SW 1271 (cell line): Measurements from ENCODE around the gene KIAA0040.

Source experiments
- DNase-seq, 2 experiments: peaks; one replicate each; lab custom pipeline; 2025; lab: John Stamatoyannopoulos, UW

Gene KIAA0040

GRCh38 chr1:175192630-175193526, at the start of gene KIAA0040:
Gene KIAA0040 (minus strand): TSS chr1:175192776. CDS start chr1:175161013, 31,763 bp downstream.
- peak in 1 of 2 experiments; percentile 31 for DNase-seq

GRCh38 chr1:175237389-175237788, 44.8 kb upstream of the KIAA0040 start:
- no peak for DNase-seq

GRCh38 chr1:175234639-175235038, 42.1 kb upstream of the KIAA0040 start:
- DNase-seq = no peak

GRCh38 chr1:175232335-175232734, 39.8 kb upstream of the KIAA0040 start:
- no peak for DNase-seq

- no peak for DNase-seq
Measured at GRCh38 chr1:175225805-175226129, 33.2 kb upstream of the KIAA0040 start.

GRCh38 chr1:175222296-175222938, 29.8 kb upstream of the KIAA0040 start:
- no peak for DNase-seq

GRCh38 chr1:175221557-175222175, 29.1 kb upstream of the KIAA0040 start:
- no peak for DNase-seq

GRCh38 chr1:175220853-175221556, 28.4 kb upstream of the KIAA0040 start:
- DNase-seq = no peak

- DNase-seq = no peak
Measured at GRCh38 chr1:175219774-175220173, 27.2 kb upstream of the KIAA0040 start.

- no peak for DNase-seq
Measured at GRCh38 chr1:175218786-175219434, 26.3 kb upstream of the KIAA0040 start.

GRCh38 chr1:175217721-175218531, 25.4 kb upstream of the KIAA0040 start:
- DNase-seq = no peak

- DNase-seq = no peak
Measured at GRCh38 chr1:175216444-175216843, 23.9 kb upstream of the KIAA0040 start.

- no peak for DNase-seq
Measured at GRCh38 chr1:175211656-175212055, 19.1 kb upstream of the KIAA0040 start.

- DNase-seq = no peak
Measured at GRCh38 chr1:175210744-175211143, 18.2 kb upstream of the KIAA0040 start.

GRCh38 chr1:175209493-175209921, 16.9 kb upstream of the KIAA0040 start:
- no peak for DNase-seq

- no peak for DNase-seq
Measured at GRCh38 chr1:175208773-175209492, 16.4 kb upstream of the KIAA0040 start.

GRCh38 chr1:175207971-175208370, 15.4 kb upstream of the KIAA0040 start:
- DNase-seq = no peak

GRCh38 chr1:175206687-175207086, 14.1 kb upstream of the KIAA0040 start:
- no peak for DNase-seq

GRCh38 chr1:175204330-175204729, 11.8 kb upstream of the KIAA0040 start:
- DNase-seq = no peak

- DNase-seq = no peak
Measured at GRCh38 chr1:175203570-175204068, 11.0 kb upstream of the KIAA0040 start.
